Activated CD4-positive, alpha-beta T cell treated with anti-CD3 and anti-CD28 coated beads, Interleukin-2, amount 50 U/mL, for 48 hours (primary cell): ENCODE data around the gene ASNSD1.
A peak's percentile ranks its signal among the peaks of the same experiment; 100 is the strongest.
"Not testable (repeated sequence)": the region's sequence is repeated elsewhere in the genome, so short reads cannot be mapped to it uniquely, and the experiment has no call there.

Source experiments
- DNase-seq, 2 experiments: peaks; one replicate each; pipeline ENCODE4 v3.0.0-alpha.2; 2020

Gene ASNSD1

DNA sequence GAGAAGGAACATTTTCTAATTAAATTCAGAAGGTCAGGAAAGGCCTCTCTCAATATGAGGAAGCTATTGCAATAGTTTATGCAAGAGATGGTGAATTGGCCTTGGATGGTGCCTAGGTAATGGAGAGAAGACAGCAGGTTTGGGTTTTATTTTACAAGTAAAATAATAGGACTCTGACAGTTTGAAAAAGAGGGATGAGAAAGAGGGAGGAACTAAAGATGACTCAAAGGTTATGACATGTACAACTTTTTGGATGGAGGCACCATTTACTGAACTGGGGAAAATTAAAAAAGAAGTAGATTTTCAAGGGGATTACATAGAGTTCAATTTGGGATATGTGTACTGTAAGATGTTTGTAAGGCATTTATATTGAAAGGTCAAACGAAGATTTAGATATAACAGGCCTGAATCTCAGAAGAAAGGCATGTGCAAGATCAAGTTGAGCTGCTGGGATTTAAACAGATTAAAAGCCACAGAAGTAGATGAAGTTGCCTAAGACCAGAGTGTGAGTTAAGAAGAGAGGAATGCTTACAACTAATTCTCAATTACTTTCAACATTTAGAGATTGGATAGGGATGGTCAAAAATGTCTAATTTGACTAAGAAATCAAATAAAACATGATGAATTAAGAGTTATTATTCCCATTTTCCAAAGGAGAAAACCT lies 12.3 kb upstream of the ASNSD1 start:
- no peak for DNase-seq

DNA sequence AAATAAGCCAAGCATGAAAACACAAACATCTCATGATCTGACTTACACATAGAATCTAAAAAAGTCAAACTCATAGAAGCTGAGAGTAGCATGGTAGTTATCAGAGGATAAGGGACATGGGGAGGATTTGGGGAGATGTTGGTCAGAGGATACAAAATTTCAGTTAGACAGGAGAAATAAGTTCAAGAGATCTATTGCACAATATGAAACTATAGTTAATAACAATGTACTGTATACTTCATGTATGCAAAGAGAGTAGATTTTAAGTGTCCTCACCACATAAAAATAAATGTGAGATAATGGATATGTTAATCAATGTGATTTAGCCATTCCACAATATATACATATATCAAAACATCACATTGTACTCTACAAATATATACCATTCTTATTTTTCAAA lies 10.0 kb upstream of the ASNSD1 start:
- no peak for DNase-seq

DNA sequence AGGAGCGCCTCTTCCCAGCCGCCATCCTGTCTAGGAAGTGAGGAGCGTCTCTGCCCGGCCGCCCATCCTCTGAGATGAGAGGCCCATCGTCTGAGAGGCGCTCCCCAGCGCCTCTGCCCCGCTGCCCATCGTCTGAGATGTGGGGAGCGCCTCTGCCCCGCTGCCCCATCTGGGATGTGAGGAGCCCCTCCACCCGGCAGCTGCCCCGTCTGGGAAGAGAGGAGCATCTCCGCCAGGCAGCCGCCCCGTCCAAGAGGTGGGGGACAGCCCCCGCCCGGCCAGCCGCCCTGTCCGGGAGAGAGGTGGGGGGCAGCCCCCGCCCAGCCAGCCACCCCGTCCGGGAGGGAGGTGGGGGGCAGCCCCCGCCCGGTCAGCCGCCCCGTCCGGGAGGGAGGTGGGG lies 7.8 kb upstream of the ASNSD1 start:
- not testable (repeated sequence) for DNase-seq

DNA sequence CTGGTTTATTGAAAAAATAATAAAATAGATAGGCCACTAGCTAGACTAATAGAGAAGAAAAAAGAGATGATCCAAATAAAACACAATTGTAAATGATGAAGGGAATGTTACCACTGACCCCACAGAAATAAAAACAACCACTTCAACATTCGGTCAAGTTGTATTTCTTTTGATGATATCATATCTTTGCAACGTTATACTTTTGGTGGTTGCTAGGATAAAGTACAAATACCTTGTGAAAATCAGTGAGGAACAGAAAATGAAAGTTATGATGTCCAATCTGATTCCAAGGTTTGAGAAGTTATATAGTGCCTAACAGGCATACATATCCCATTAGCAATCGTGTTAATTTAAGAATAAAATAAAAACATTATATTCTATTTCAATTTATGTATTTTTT lies 6.6 kb upstream of the ASNSD1 start:
- no peak for DNase-seq

DNA sequence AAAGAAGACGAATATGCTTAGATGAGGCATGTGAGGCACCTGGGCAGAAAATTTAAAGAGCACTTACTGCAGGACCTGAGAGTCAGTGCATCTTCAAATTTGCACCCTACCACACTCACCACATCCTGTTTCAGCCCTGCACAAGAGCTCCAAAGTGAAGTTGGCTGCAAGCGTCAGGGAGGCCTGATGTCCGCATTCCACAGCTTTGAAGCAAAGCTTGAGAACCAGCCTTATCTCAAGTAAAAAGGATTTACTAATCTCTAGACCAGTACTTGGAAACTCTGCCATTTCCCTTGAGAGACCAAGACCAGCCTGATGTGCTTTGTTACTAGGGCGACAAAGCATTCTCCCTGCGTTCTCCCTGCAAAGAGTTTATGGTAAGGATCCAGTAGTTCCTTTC lies 3.4 kb upstream of the ASNSD1 start:
- DNase-seq: peak; percentile 44 to 54

DNA sequence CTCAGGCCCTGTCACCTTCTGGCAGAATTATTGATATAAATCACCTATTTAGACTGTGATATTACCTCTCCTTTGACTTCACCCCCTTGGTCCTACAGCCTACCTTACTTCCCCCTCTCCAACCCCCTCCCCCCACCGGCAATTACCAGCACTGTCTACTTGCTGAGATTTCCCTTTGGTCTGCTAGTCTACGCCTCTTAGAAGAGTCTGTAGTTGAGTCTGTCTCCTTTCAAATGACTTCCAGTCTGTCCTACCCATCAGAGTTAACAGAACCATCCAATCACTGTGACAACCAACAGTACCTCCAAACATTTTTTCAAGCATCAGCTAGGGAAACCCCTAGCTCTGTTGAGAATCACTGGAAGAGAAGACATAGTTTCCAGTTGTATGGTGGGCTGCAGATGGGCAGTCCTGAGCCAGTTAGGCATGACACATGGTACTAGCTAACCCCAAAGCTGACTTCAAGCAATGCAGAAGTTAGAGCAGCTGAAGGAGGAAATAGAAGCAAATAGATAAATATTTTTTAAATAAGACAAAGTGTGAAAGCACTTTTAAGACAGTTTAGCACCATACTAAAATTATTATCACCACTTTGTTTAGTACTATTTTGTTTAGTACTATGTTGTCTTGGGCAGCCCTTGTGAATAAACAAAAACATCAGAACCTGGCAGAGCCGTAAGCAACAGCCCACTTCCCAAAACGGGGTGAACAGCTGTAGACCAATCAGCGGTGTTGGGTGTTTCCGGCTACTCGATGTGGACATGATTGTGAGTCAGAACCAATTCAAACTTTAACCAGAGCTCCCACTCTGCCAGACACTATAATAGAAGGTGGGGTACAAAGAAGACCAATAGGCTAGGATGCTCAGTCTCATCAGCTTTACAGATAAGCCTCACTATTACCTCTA lies 2.7 kb upstream of the ASNSD1 start:
- no peak for DNase-seq

DNA sequence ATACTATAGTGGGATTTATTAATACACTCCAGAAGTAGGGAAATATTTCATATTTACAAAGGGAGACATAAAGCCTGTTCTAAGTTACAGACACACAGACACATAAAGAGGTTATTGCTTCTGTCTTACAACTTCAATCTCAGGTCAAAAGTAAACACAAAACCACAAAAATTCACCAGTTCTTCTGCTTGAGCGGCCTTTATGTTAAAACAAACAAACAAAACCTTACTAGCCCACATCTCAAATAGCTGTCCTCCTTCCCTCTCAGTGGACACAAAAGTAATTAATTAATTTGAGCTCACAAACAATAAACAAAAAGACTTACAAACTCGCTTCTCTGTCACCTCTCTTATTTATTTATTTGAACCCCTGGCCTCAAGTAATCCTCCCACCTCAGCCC lies 1.5 kb upstream of the ASNSD1 start:
- DNase-seq: no peak

DNA sequence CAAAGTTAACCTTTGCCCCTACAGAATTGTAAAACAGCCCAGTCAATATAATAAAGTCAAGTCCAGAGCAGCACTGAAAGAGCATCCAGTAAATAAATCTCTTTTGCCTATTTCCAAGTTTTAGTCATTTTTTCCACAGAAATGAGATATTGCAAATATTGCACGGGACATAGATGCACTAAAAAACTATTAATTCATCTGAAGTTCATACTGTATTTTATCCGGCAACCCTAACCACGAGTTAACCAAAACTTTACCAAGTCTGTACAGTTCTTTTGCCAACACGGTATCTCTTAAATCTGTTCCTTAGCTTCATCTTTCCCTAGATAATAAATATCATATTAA lies 484 bp upstream of the ASNSD1 start:
- no peak for DNase-seq

DNA sequence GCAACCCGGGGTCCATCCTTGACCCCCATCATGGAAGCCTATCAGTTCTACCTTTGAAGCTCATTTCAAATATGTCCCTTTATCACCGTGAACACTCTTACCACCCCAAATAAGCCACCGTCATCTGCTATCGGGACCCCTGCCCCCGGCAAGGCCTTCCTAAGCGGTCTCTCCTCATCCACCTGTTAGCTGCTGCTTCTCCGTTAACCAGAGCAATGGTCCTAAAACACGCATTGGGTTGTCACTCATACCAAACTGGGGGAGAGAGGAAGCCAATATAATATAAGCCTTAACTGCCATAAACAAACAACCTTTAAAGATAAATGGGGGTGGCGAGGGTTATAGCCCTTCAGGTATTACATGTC lies 680 bp downstream of the ASNSD1 start:
- no peak for DNase-seq

DNA sequence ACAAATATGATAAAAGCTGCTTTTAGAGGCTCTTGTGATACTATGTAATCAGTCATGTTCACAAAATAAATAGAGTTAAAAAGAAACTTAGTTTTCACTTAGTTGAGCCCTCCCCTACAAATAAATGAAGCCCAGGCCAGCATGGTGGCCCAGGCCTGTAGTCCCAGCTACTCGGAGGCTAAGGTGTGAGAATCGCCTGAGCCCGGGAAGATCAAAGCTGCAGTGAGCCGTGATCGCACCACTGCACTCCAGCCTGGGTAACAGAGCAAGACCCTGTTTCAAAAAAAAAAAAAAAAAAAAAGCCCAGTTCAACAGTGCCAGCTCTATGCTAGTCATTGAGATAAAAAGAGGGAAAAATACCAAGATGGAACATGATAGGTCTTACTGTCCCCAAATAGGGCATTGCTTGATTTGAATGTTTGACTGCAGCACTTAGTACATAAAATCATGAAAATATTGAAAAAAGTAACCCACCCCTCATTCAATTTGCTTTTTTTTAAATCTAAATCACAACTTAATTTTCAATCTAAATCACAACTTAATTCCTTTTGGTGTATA lies 1.5 kb downstream of the ASNSD1 start:
- DNase-seq: no peak

DNA sequence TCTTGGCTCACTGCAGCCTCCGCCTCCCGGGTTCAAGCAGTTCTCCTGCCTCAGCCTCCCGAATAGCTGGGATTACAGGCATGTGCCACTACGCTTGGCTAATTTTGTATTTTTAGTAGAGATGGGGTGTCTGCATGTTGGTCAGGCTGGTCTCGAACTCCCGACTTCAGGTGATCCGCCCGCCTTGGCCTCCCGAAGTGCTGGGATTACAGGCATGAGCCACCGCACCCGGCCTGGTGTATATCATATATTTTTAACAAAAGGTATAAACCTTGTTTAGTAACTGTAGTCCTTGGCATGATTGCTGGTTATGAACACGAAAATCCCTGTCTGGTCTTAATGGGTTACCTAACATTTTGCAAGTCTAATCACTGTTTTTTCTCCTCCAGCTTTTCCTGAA lies 2.1 kb downstream of the ASNSD1 start:
- not testable (repeated sequence) for DNase-seq

DNA sequence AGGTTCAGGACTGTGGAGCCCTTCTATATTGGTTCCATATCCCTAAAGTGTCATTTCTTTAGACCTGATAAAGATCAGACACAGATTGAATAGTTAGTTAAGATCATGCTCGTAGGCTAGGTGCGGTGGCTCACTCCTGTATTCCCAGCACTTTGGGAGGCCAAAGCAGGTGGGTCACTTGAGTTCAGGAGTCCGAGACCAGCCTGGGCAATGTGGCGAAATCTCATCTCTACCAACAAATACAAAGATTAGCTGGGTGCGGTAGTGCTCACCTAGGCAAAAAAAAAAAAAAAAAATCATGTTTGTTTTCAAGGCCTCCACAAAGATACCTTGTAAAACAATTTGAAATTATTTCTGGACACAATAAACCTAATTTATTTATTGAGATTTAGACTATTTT lies 8.7 kb downstream of the ASNSD1 start:
- DNase-seq: no peak

DNA sequence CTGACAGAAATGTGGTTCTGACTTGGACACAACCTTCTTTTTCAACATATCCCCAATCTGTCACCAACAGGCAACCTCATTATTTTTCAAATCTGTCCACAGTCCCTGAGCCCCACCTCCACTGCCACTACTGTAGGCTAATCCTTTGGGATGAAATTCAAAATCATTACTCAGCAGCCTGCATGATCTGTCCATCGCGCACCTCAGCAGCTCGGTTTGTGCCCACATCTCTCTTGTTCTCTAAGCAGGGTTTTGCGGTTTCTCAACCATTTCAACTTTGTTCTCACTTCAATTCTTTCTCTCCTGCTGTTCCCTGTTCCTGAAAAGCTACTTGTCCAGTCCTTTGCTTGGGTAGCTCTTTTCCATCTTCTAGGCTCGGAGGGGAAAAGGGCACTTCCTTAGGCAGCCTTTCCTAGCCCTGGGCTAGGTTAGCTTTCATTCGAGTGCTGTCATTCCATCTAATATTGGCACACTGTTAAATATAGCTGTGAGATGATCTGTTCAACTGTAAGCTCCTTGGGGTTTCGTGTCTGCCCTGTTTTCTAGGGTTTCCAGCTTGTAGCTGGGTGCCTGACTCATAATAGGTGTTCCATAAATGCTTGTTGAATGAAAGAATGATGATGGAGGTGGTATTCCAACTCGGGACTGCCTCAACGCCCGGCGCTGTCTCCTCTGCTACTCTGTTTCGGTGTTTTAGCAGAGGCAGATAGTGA lies 12.6 kb downstream of the ASNSD1 start:
- no peak for DNase-seq

DNA sequence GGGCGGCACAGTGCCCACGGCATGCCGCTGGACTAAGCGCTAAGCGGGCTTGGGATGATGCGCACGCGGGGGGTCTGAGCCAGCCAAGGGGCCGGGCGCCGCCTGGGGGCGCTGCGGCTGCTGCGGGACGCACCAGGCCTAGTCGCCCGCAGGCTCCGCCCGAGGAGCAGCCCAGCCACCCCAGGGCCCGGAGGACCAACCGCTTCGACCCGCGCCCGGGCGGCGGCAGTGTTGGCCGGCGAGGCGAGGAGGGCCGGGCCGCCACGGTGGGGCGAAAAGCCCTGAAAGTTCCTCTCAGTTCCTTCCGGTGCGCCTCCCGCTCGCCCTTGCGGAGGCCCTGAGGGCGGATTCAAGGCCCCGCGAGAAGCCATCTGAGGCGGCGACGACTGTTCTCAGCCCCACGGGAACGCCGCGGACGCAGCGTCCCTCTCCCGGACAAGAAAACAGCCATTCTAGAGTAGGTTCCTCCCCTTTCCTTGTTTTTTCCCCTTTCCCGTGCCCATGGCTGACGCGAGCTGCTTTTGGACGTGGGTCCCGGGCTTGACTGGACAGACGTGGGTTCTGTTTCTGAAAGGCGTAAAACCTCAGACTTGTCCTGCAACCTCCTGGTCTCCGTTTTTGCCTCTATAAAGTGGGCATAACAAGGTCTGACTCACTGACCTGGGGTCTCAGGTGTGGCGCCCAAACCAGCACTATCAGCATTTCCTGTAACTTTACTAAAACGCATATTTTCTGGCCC lies 13.3 kb downstream of the ASNSD1 start, which contains the start of gene ANKAR:
Gene ANKAR (plus strand): TSS at position 297 of the 739 bp plus-strand sequence. CDS start 1,821 bp downstream, outside the sequence.
- peak; percentile 76 to 83 for DNase-seq

DNA sequence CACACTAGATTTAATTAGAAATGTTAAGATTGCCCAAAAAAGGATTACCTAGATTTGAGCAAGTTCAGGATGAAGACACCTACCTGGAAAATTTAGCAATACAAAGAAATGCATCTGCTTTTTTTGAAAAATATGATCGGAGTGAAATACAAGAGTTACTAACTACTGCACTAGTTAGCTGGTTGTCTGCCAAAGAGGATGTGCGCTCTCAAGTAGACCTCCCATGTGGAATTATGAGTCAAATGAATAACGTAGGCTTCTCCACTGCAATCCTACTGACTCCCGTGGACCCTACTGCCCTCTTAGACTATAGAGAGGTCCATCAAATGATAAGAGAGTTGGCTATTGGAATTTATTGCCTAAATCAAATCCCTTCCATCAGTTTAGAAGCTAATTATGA lies 15.2 kb downstream of the ASNSD1 start:
- no peak for DNase-seq

DNA sequence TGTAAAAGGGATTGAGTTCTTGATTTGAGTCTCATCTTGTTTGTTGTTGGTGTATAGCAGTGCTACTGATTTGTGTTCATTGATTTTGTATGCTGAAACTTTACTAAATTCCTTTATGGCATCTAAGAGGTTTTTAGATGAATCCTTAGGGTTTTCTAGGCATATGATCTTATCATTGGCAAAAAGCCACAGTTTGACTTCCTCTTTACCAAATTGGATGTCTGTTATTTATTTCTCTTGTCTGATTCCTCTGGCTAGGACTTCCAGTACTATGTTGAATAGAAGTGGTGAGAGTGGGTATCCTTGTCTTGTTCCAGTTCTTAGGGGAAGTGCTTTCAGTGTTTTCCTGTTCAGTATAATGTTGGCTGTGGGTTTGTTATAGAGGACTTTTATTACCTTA lies 18.0 kb downstream of the ASNSD1 start:
- no peak for DNase-seq

DNA sequence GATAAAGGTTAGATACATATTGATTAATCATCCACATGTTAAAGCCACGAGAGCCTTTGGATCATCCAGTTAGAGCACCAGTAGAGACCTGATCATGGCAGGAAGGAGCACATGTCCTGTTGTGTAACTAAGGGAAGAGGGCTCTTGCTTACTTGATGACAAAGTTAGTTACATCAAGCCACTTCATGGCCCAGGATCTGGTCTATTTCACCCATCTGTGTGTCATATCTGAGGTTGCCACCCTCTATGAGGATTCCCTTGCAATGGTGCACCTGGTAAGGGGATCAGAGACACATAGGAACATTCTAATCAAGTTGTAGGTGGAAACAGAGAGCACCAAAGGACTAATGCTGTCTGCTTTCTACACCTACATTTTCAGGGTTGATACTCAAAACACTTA lies 19.9 kb downstream of the ASNSD1 start:
- DNase-seq: no peak

DNA sequence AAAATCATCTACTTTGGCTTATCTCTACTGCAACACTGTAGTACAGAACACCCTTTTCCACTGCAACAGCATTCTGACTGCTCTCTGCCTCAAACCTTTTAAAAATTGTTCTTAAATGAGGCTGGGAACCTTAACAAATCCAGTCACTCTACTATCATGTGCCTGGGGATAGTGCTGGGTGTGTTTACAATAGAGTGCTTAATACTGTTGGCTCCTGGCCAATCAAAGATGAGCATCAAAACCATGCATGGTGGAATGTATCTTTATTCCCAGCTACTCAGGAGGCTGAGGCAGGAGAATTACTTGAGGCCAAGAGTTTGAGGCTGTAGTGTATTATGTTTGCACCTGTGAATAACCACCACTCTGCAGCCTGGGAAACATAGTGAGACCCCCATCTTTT lies 20.6 kb downstream of the ASNSD1 start:
- no peak for DNase-seq

DNA sequence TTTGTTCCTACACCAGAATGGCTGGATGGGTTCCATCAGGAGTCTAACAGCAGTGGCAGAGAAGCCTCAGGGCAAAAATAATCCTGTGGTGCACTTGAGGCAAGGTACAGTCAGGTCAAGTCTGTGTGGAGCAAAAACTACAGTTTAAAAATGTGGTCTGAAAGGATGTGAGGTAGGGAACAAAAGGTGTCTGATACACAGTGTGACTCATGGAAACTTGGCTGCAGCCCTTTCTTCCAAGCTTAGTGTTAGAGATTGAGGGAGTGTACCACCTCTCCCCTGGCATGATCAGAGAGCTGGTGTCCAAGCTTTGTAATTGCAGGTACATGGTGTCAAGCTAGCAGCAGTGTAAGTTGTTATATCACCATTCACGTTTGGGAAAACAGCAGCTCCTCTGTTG lies 22.1 kb downstream of the ASNSD1 start:
- DNase-seq: no peak

DNA sequence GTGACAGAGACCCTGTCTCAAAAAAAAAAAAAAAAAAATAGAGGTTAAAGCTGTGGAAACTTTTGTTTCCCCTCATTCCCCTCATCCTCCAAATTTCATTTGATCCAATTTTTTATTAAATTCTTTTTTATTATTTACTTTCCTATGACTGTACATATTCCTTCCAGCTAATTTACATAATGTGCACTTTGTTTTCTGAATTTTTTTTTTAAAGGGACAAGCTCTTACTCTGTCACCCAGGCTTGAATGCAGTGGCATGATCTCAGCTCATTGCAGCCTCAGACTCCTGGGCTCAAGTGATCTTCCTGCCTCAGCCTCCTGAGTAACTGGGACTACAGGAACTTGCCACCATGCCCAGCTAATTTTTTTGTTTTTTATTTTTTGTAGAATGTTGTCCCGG lies 23.6 kb downstream of the ASNSD1 start:
- DNase-seq: no peak

DNA sequence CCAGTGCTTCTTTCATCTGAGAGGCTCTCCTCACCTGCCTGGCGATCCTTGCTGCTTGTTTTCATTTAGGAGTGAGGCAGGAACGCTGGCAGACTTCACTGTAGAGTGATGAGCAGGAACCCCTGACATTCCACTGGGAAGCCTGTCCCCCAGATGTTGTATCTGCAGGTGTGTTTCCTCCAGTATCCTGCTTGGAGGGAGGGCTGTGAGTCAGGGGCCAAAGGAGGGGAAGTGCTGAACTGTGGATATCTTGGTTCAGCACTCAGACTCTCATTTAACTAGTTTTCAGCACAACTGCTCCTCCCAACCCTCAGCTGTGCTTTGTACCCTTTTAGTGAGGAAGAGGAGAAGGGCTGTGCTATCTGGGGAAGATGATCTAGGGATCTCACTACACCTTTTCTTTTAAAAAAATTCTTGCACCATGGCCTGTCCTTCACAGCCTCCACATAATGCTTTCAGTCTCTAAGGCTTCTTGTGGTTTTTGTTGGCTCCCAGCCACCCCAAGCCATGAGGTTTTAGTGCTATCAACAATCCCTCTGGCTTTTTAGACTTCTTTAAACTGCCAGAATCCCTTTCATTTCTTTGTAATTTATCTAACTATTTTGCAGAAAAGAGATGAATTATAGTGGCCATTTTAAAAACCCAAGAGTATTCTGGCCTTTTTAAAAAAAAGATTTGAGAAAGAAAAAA lies 24.4 kb downstream of the ASNSD1 start:
- no peak for DNase-seq

DNA sequence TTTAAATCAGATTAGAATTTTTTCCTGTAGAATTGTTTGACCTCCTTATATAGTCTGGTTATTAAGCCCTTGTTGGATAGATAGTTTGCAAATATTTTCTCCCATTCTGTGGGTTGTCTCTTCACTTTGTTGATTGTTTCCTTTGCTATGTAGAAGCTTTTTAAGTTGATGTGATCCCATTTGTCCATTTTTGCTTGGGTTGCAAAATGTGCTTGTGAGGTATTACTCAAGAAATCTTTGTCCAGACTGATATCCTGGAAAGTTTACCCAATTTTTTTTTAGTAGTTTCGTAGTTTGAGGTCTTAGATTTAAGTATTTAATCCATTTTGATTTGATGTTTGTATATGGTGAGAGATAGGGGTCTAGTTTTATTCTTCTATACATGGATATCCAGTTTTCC lies 26.5 kb downstream of the ASNSD1 start:
- not testable (repeated sequence) for DNase-seq
